Measurements from ENCODE around the gene GUCA1A.

The GUCA1A gene

GRCh38 chr6:42173101-42173500 lies at the start of gene GUCA1A:
TSS of gene GUCA1A (plus strand) at chr6:42173364. CDS start at chr6:42173614, 250 bp downstream.
- DNase-seq (ENCODE audit: low spot score): no peak

DNA sequence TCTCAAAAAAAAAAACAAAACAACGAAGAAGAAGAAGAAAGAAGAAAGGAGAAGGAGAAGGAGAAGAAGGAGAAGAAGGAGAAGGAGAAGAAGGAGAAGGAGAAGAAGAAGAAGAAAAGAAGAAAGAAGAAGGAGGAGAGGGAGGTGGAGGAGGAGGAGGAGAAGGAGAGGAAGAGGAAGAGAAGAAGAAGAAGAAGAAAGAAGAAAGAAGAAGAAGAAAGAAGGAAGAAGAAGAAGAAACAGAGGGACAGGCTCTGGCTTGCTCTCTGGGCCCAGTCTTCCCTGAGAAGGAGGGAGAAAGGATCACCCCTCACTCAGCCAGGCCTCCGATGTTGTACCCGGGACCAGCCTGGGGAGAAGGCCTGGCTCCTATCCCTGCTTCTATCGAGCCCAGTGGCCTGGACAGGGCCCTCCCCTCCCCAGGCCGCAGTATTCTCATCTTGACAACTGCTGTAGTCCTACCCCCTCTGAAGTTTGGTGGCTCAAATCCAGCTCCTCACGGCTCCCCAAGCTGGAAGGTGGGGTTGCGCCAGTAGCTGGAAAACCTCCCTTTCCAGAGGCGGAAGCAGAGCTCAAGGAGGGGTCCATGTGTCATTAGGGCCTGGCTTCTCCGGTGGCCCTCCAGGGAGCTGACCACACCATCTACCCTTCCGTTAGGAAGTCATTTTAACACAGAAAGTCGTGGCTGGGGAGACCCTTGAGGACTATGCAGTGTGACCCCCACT lies 49.6 kb upstream of the GUCA1A start:
- no peak for DNase-seq (ENCODE audit: low spot score)

DNA sequence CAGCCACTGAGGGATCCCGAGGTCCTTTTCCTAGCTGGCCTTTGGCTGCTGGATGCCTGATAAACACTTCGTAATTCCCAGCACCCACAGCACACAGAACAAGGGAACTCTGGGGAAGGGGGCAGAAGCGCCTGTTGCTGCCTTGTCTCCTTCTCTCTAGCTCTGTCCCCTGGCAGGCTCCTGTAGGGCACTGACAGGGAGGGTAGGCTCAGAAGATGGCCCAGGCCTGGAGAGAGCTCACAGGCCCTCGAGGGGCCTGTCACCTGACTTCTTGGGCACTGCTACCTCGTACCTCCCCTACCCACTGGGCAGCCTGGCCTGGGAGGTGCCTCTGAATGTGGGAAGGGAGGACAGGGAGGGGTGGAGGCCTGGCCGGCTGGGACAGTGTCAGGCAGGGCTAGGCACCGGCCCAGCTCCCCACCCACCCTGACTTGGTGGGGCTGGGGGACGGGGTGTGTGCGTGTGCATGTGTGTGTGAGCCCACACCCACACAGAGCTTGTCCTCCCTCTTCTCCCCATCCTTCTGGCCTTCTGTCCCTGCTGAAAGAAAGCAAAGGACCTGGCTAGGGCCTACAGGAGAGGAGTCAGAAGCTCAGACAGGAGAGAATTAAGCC lies 48.8 kb upstream of the GUCA1A start:
- no peak for DNase-seq (ENCODE audit: low spot score)

- DNase-seq (ENCODE audit: low spot score): no peak
These were observed 47.9 kb upstream of the GUCA1A start for GRCh38 chr6:42125231-42125630.

DNA sequence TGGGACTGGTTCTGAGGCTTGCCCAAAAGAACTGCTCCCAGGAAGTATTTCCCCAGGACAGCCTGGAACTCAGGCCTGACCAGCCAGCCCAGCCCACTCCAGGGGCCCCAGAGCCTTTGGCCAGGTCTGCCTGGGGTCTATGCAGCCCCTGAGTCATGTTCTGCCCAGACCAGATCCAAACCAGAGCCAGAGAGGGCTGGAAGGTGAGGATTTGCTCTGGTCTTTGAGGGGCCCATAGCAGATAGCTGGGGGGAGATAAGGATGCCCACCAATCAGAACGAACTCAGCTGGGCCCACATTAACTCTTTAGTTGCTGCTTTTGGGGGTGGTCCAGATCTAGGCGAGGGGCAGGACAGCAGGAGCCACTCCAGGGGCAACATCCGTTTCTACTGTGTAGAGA lies 47.5 kb upstream of the GUCA1A start:
- no peak for DNase-seq (ENCODE audit: low spot score)

GRCh38 chr6:42128460-42129359 lies 44.5 kb upstream of the GUCA1A start:
- no peak for DNase-seq (ENCODE audit: low spot score)

DNA sequence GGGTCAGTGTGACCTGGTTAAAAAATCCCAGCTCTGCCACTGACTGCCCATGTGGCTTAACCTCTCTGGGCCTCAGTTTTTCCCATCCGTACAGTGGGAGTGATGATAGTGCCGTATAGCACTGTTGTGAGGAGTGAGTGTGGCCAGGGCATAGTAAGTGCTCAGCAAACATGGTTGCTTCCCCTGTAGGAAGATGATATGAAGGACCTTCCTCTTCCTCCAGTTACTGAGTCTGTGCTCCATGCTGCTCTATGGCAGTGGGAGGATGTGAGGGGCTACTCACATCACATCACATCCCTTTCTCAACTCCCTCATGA lies 43.8 kb upstream of the GUCA1A start:
- no peak for DNase-seq (ENCODE audit: low spot score)

DNA sequence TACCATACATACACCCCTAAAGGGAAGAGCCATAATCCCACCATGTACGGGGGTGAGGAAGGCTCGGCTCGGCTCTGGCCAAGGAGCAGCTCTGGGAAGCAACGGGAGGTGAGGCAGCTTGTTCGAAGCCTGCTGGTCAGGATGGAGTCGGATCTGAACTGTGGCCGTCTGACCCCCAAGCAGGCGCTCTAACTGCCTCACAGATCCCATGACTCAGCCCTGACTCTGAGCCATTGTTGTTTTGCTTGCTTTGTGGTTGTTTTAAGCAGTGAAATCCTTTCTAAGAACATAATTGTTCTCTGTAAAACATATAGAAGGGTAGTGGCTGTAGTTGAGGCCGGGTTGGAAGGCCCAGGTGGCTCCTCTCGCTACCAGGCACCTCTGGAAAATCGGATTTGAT lies 41.6 kb upstream of the GUCA1A start:
- DNase-seq (ENCODE audit: low spot score): no peak

DNA sequence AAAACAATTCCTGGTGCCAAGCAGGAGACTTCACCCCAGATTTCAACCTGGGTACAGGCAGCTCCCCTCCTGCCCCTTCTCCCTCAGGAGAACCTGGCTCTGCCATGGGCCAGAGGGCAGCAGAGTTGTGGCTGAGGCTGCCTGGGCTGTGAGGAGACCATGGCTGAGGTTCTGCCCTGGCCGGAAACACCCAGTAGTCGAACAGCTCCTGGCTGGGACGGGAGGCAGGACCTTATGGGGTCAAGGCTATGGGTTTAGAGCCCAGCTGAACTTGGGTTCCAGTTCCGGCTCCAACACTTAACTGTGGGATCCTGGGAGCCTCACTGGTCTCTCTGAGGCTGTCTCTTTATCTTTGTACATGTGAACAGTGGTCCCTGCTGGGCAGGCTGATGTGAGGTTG lies 39.2 kb upstream of the GUCA1A start:
- DNase-seq (ENCODE audit: low spot score): no peak

- no peak for DNase-seq (ENCODE audit: low spot score)
These were observed 38.0 kb upstream of the GUCA1A start for GRCh38 chr6:42135161-42135560.

- DNase-seq (ENCODE audit: low spot score): no peak
These were observed 37.4 kb upstream of the GUCA1A start for GRCh38 chr6:42135722-42136121.

- DNase-seq (ENCODE audit: low spot score): no peak
These were observed 36.5 kb upstream of the GUCA1A start for GRCh38 chr6:42136508-42137193.

DNA sequence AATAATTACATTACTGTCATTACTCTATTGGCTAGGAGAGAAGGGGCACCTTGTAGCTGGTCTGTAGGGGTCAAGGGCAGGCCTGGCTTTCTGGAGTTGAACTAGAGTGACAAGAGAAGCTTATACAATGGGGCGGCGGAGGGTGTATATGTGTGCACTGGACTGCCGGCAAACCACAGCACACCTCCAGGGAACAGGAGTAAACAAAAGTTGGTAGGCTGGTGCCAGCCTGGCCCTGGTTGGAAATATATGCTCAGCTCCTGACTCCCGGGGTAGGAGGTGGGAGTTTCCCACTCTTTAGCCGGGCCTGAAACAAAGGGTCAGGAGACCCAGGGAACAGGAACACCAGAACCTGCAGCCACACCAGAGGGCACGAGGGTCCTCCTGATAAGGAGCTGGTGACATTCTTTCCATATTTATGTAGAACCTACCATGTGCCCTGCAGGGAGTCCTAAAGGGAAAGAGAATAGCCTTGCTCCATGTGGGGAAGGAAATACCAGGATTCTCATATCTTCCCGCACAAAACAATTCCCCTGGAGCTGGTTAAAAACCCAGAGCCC lies 35.9 kb upstream of the GUCA1A start:
- DNase-seq (ENCODE audit: low spot score): no peak

- no peak for DNase-seq (ENCODE audit: low spot score)
These were observed 35.0 kb upstream of the GUCA1A start for GRCh38 chr6:42138190-42138589.

DNA sequence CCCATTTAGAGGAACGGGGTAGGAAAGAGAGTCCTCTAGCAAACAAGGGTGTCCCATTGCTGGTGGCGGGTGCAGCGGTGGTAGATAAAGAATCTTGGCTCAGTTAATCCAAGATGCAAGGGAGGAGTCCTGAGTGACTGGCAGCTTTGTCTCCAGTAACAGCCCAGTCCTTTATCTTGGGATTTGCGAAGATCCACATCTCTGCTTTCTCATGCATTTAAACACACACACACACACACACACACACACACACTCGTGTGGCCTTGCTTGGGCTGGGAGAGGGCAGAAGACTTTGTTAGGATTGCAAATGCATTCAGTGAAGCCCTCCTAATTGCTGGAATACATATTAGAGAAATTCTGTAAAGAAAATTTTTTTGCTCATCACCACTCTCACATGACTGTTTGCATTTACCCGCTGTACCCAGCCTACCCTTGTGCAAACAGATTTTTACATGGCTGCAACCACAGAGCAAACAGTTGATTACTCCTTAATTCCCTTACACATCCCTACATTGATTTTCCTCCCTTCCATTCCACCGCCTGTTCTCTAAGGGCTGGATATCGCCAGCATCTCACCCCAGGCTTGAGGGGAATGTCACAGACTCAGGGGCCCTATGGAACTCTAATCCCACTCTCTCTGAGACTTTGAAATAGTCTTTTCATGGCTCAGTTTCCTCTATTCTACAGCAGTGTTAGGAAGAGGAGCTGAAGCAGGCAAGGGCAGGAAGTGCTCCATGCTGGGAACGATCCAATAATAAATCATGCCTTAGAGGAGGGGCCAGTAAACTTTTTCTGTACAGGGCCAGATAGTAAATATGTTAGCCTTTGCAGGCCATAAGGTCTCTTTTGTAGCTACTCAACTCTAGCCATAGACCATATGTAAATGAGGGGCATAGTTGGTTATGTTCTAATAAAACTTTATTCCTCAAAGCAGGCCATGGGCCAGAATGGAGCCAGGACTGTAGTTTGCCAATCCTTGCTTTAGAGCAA lies 34.2 kb upstream of the GUCA1A start:
- DNase-seq (ENCODE audit: low spot score): no peak

- no peak for DNase-seq (ENCODE audit: low spot score)
These were observed 33.1 kb upstream of the GUCA1A start for GRCh38 chr6:42140032-42140431.

DNA sequence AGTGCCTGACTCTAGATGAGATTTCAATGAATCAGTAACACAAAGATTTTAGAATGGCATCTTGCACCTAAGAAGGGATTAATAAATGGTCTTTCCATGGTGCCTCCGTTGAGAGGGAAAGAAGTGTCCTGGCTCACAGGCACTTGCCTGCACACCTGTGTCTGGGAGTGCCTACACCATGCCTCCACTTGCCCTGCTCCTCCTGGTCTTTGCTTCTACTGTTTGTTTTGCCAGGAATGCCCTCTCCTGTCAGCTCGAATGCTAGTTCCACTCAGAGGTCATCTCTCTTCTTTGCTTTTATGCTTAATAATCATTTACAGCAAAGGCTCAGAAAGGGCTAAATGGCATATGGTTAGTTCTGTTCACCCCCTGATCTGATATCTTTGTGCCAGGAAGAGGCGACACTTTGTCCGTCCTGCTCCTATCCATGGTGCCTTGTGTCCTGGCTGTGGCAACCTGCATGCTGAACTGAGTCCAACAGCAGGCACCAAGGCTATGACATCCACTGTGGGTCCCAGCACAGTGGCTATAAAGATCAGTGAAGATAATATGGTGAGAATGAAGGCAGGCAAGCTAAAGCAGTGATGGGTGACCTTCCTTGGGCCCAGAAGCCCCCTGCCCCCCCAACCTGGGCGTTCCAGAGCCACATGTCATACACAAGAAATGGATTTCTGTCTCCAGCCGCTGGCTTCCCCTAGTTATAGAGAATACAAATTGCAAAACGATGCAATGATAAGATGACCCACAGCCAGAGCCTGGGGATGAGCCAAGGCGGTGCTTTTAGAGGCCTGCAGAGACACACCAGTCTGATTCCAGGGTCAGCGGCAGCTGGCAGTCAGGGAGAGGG lies 32.2 kb upstream of the GUCA1A start:
- DNase-seq (ENCODE audit: low spot score): no peak

GRCh38 chr6:42141603-42142117 lies 31.5 kb upstream of the GUCA1A start:
- DNase-seq (ENCODE audit: low spot score): no peak

- DNase-seq (ENCODE audit: low spot score): no peak
These were observed 30.9 kb upstream of the GUCA1A start, which contains the start of gene C6orf132 for GRCh38 chr6:42142118-42142835. TSS of gene C6orf132 (minus strand) at chr6:42142620. CDS start at chr6:42142444, 176 bp downstream.
